HL-60 (cell line): ENCODE measurements around the gene SYT10.
"Not testable (repeated sequence)": the region's sequence is repeated elsewhere in the genome, so short reads cannot be mapped to it uniquely, and the experiment has no call there.

Source experiments
- DNase-seq, 2 experiments: peaks; one replicate each; pipeline ENCODE4 v3.0.0-alpha.2; 2010 to 2020; ENCODE audit warnings: low read depth in 1 of 2, low spot score in 1 of 2
- H3K27ac ChIP-seq: fragments of 250-450 bp; sonication (Bioruptor Pico); replicated peaks from 2 replicates; pipeline ENCODE4 v1.5.1; 2020; ENCODE audit warnings: mild to moderate bottlenecking, moderate library complexity
- H3K27me3 ChIP-seq: fragments of 250-450 bp; sonication (Bioruptor Pico); 2 replicates; pipeline ENCODE4 v1.5.1; 2021; ENCODE audit warnings: mild to moderate bottlenecking, moderate library complexity; ENCODE audit not compliant: insufficient read depth, poor library complexity, severe bottlenecking
- H3K4me3 ChIP-seq: replicated peaks from 2 replicates; pipeline ENCODE4 v1.5.1; 2011; ENCODE audit warnings: mild to moderate bottlenecking, control low read depth, low read length; ENCODE audit not compliant: insufficient read depth
- GABPA ChIP-seq: IDR thresholded peaks from 2 replicates; pipeline ENCODE4 v1.6.1; 2012; ENCODE audit warnings: low read depth
- POLR2AphosphoS5 ChIP-seq: IDR thresholded peaks from 2 replicates; pipeline ENCODE4 v1.6.1; 2012; ENCODE audit warnings: low read depth
- SPI1 ChIP-seq: IDR thresholded peaks from 2 replicates; pipeline ENCODE4 v1.6.1; 2012; ENCODE audit warnings: low read depth, mild to moderate bottlenecking, borderline replicate concordance
- TF ChIP-seq, protein P1 (sequence below): IDR thresholded peaks from one replicate; pipeline ENCODE4 v1.5.1; 2011; ENCODE audit warnings: low read length, control low read depth, inconsistent platforms; ENCODE audit not compliant: insufficient read depth
- TF ChIP-seq, protein P2 (sequence below): IDR thresholded peaks from 2 replicates; pipeline ENCODE4 v1.6.1; 2012; ENCODE audit warnings: low read depth; ENCODE audit not compliant: insufficient replicate concordance

The SYT10 gene

DNA sequence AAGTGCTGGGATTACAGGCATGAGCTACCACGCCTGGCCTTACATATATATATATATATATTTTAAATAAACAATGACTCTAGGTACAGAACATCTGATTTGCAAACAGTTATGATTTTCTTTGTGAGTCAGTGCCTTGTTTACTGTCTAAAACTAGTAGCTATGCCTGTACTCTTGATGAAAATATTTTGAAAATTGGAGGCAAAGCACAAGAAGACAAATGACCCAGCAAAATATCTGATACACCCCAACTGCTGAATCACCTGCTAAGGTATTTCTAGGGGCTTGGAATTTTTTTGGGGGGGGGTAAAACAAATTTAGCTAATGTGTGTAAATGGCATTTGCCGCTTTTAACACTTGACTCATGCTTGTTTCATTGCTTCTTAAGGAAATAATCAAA, 69.3 kb downstream of the SYT10 start:
- TF ChIP-seq, protein P1, sequence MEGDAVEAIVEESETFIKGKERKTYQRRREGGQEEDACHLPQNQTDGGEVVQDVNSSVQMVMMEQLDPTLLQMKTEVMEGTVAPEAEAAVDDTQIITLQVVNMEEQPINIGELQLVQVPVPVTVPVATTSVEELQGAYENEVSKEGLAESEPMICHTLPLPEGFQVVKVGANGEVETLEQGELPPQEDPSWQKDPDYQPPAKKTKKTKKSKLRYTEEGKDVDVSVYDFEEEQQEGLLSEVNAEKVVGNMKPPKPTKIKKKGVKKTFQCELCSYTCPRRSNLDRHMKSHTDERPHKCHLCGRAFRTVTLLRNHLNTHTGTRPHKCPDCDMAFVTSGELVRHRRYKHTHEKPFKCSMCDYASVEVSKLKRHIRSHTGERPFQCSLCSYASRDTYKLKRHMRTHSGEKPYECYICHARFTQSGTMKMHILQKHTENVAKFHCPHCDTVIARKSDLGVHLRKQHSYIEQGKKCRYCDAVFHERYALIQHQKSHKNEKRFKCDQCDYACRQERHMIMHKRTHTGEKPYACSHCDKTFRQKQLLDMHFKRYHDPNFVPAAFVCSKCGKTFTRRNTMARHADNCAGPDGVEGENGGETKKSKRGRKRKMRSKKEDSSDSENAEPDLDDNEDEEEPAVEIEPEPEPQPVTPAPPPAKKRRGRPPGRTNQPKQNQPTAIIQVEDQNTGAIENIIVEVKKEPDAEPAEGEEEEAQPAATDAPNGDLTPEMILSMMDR = no peak
- TF ChIP-seq SPI1 (no peak), GABPA (no peak), POLR2AphosphoS5 (no peak)
- TF ChIP-seq, protein P2, sequence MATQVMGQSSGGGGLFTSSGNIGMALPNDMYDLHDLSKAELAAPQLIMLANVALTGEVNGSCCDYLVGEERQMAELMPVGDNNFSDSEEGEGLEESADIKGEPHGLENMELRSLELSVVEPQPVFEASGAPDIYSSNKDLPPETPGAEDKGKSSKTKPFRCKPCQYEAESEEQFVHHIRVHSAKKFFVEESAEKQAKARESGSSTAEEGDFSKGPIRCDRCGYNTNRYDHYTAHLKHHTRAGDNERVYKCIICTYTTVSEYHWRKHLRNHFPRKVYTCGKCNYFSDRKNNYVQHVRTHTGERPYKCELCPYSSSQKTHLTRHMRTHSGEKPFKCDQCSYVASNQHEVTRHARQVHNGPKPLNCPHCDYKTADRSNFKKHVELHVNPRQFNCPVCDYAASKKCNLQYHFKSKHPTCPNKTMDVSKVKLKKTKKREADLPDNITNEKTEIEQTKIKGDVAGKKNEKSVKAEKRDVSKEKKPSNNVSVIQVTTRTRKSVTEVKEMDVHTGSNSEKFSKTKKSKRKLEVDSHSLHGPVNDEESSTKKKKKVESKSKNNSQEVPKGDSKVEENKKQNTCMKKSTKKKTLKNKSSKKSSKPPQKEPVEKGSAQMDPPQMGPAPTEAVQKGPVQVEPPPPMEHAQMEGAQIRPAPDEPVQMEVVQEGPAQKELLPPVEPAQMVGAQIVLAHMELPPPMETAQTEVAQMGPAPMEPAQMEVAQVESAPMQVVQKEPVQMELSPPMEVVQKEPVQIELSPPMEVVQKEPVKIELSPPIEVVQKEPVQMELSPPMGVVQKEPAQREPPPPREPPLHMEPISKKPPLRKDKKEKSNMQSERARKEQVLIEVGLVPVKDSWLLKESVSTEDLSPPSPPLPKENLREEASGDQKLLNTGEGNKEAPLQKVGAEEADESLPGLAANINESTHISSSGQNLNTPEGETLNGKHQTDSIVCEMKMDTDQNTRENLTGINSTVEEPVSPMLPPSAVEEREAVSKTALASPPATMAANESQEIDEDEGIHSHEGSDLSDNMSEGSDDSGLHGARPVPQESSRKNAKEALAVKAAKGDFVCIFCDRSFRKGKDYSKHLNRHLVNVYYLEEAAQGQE = no peak
- no peak for DNase-seq
- H3K4me3 ChIP-seq = no peak overlapping the region
- H3K27ac ChIP-seq = no peak overlapping the region
- no peaks in the 10 kb centered on the region for H3K27me3 ChIP-seq

DNA sequence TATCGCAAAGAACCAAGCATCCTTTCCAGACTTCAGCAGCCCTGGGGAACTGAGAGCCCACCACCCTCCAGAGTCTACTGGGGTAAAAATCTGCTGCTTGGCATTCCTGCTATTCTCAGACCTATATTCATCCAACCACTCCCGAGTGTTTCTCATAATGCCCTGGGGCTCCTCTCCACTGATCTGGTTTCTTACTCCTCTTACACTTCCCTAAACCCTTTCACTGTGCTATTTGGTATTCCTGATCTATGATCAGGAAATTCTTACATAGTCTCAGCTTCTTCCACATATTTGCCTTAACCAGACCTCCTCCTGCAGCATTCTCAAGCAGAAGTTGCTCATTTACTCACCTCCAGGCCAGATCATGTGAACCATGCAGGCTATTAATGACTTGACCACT, 82.4 kb downstream of the SYT10 start:
- DNase-seq = no peak
- H3K27me3 ChIP-seq = no peaks in the 10 kb centered on the region
- TF ChIP-seq POLR2AphosphoS5 (no peak), SPI1 (no peak), GABPA (no peak)
- TF ChIP-seq, protein P2 = no peak
- TF ChIP-seq, protein P1 = no peak
- H3K27ac ChIP-seq = no peak overlapping the region
- H3K4me3 ChIP-seq = no peak overlapping the region

DNA sequence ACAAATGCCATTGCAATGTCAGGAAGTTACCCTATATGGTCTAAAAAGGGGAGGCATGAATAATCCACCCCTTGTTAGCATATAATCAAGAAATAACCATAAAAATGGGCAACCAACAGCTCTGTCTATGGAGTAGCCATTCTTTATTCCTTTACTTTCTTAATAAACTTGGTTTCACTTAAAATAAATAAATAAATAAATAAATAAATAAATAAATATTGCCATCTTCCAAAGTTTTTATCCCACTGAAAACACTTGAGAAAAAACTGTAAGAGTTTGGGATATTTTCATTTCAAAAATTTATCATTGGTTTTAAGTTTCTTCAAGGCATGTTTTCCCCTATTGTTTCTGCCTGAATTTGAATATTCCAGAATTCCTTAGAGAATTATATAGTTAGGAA, 89.8 kb downstream of the SYT10 start:
- Histone ChIP-seq H3K4me3 (no peak overlapping the region), H3K27ac (no peak overlapping the region)
- TF ChIP-seq GABPA (no peak), POLR2AphosphoS5 (no peak), SPI1 (no peak)
- TF ChIP-seq, protein P2 = no peak
- TF ChIP-seq, protein P1 = no peak

DNA sequence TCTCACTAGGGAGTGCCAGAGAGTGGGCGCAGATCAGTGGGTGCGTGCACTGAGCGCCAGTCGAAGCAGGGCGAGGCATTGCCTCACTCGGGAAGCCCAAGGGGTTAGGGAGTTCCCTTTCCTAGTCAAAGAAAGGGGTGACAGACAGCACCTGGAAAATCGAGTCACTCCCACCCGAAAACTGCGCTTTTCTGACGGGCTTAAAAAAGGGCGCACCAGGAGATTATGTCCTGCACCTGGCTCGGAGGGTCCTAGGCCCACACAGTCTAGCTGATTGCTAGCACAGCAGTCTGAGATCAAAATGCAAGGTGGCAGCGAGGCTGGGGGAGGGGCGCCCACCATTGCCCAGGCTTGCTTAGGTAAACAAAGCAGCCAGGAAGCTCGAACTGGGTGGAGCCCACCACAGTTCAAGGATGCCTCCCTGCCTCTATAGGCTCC, 107.6 kb downstream of the SYT10 start:
- H3K4me3 ChIP-seq, H3K27me3 ChIP-seq, DNase-seq, H3K27ac ChIP-seq: not testable (repeated sequence)

More for the DNA sequence above, 89.8 kb downstream of the SYT10 start:
- no peak for DNase-seq
- H3K27me3 ChIP-seq = no peaks in the 10 kb centered on the region
